GM19351 (cell line): ENCODE data around the gene ZBTB3.
A peak's percentile ranks its signal among the peaks of the same experiment; 100 is the strongest.
"Not testable (repeated sequence)": the region's sequence is repeated elsewhere in the genome, so short reads cannot be mapped to it uniquely, and the experiment has no call there.

Source experiments
- ATAC-seq: cut with Tn5 transposase; IDR thresholded peaks from one replicate; pipeline ENCODE4 v1.9.1; 2021; ENCODE audit warnings: mild to moderate bottlenecking, moderate library complexity; ENCODE audit not compliant: unreplicated experiment

ZBTB3 gene

GRCh38 chr11:62753736-62754603 is at the start of gene ZBTB3:
Gene ZBTB3, minus strand, starts transcription at chr11:62754160. Its CDS starts 496 bp downstream, at chr11:62753664.
- peak; percentile 92 for ATAC-seq

DNA sequence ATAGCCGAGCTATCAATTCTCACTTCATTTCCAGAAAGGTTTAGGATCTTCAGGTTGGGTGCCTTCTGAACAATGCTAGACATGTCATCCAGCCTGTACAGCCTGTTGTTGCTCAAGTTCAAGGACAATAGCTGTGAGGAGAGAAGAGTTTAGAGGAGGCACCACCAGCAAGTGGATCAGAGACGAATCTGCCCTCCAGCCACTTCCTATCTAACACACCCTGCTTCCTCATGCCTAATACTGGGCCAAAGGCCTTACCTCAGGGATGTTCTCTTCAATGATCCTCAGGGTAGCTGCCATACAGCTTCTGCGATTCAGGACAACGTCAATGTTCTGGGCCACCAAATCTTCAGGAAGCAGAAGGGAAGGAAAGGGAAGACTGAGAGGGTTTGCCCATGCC is 47.1 kb upstream of the ZBTB3 start:
- no peak for ATAC-seq

- no peak for ATAC-seq
Observed at GRCh38 chr11:62799486-62799885, 45.5 kb upstream of the ZBTB3 start.

DNA sequence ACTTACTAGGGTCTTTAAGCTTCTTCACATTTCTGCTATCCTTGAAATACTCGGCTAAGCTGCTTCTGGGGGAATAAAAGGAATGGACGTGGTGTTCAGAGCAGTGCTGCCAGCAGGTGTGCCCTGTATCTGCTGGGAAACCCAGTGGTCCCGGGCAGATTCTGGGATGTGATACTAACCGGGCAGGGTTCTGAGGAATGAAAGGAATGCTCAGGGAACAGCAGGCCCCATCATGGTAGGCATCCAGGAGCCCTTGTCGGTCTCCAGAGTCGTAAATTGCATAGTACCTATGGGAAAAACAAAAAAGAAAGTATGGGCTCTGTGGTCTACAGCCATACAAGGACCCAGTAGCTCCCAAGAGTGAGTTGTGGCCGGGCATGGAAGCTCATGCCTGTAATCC is 42.3 kb upstream of the ZBTB3 start:
- ATAC-seq: no peak

DNA sequence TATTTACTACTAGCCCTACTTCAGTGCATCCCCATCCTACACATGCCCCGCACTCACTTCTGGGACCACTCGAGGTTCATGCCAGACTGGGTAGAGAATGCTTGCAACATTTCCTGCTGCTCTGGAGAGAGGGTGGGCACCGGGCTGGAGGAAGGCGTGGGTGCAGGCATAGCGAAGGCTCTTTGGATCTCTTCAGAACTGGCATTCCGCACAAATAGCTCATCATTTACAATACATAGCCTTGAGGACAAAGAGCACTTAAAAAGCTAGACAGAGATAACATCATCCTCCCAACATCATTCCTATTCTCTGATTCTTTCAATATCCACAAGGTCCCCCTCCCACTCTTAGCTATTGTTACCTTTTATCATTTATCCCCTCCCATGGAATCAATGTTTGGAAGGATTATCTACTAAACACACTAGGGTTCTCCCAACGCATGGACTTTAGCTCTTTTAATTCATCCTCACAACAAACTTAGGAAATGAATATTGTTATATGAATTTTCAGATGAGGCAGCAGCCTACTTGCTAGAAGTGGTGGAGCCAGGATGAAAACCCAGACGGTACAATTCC is 40.3 kb upstream of the ZBTB3 start:
- no peak for ATAC-seq

GRCh38 chr11:62792202-62792575 is 38.2 kb upstream of the ZBTB3 start:
- no peak for ATAC-seq

DNA sequence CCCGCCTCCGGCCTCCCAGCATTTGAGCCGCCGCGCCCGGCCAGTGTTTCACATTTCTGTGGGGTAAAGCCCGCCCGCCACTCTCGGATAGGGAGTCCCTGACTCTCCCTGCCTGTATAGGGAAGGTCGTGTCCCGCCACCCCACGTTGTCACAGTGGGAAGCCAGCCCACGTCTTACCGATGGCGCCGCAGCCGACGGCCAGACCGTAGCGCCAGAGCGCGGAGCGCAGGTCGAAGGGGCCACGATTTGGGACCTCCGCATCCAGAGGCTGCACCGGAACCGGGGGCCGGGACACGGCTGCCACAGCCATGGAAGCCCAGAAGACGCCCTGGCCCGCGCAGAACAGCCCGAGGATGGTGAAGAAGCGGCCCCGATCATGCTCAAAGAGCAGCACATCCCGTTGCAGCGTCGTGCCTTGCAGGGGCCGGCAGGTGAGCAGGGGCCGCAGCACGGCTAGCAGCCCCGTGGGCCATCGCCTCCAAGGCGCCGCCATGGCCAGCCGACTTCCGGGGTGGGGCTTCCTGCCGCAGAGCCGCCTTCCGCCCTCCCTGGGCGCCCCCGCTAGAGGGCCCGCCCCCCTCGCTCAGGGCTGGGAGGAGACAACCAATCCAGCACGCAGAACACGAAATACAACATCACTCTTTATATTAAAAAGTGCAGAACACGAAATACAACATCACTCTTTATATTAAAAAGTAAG is 37.7 kb upstream of the ZBTB3 start, which contains the start of gene TMEM223:
Gene TMEM223 (minus strand): TSS at position 506 of the 701 bp plus-strand sequence. CDS start 12 bp downstream, at position 494.
- peak; percentile 74 for ATAC-seq

GRCh38 chr11:62789576-62789975 is 35.6 kb upstream of the ZBTB3 start:
- no peak for ATAC-seq

DNA sequence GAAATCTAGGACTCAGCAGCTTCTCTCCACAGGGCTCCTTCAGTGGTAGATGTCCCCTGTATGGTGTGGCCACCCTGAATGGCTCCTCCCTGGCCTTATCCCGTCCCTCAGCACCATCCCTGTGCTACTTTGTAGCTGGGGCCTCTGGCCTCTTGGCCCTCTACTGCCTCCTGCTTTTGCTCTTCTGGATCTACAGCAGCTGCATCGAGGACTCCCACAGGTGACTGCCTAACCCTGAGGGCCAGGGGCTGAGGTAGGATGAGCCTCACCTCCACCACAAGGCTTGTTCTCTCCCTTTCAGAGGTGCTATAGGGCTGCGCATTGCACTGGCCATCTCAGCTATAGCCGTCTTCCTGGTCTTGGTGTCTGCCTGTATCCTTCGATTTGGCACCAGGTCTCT is 35.0 kb upstream of the ZBTB3 start:
- no peak for ATAC-seq

DNA sequence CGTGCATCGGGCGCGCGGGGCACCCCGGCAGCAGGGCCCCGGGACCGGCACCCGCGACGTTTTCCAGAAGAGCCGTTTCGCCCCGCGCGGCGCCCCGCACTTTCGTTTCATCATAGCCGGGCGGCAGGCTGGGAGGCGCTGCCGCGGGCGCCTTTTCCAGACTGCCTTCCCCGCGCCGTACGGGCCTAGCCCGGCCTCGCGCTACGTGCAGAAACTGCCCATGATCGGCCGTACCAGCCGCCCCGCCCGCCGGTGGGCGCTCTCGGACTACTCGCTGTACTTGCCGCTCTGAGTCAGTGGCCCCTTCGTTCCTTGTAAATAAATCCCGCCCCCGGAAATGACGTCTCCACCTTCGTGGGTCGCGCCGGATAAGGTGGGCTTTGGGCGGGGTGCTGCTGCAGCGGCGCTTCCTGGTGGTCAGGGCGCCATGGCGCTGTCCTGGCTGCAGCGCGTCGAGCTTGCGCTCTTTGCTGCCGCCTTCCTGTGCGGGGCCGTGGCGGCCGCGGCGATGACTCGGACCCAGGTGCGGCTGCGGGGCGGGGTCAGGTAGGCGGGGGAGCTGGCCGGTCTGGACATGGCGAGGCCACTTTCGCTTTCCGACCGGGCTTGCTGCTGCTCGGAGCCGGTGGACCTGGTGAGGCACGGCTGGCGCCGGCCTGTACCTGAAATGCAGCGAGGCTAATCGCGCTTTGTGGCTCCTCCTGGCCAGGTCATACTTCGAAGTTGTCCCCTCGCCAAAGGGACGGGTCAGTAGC is 33.2 kb upstream of the ZBTB3 start, which contains the start of gene TMEM179B:
Gene TMEM179B (plus strand): TSS at position 398 of the 755 bp plus-strand sequence. CDS start 30 bp downstream, at position 428.
- peak; percentile 62 for ATAC-seq

DNA sequence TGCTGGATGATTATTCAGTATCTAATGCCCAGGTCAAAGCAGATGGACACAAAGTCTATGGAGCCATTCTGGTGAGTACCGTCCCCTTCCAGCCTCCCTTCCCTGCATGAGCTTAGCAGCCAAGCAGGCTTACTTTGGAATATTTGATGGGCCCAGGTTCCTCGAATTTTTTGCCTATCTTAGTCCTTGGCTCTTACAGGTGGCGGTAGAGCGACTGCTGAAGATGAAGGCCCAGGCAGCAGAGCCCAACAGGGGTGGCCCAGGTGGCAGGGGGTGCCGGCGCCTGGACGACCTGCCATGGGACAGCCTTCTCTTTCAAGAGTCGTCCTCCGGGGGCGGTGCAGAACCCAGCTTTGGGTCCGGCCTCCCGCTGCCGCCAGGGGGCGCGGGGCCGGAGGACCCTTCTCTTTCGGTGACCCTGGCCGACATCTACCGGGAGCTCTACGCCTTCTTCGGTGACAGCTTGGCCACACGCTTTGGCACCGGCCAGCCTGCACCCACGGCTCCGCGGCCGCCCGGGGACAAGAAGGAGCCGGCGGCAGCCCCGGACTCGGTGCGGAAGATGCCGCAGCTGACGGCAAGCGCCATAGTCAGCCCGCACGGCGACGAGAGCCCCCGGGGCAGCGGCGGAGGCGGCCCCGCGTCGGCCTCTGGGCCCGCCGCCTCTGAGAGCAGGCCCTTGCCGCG is 32.5 kb upstream of the ZBTB3 start:
- ATAC-seq: peak; percentile 75

- ATAC-seq: no peak
Observed at GRCh38 chr11:62782753-62783152, 28.8 kb upstream of the ZBTB3 start.

GRCh38 chr11:62778441-62778840 is 24.5 kb upstream of the ZBTB3 start:
- ATAC-seq: no peak

DNA sequence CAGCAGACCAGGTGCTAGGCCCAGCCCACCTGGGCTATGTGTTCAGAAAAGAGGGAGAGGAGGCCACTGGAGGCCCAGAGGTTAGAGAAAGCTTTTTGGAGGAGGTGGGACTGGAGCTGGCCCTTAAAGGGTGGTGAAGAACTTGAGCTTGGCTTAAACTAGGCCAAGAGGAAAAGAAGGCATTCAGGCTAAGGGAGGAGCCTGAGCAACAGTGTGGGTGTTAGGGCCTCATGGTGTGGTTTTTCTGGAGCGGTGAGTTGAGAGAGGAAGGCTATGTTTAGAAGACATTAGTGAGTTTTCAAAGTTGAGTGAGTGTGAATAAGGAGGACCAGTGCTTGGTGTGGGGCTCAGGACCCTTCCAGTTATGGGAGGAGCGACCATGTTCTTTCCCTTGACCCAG is 23.4 kb upstream of the ZBTB3 start:
- ATAC-seq: no peak

GRCh38 chr11:62775646-62776045 is 21.7 kb upstream of the ZBTB3 start:
- no peak for ATAC-seq

DNA sequence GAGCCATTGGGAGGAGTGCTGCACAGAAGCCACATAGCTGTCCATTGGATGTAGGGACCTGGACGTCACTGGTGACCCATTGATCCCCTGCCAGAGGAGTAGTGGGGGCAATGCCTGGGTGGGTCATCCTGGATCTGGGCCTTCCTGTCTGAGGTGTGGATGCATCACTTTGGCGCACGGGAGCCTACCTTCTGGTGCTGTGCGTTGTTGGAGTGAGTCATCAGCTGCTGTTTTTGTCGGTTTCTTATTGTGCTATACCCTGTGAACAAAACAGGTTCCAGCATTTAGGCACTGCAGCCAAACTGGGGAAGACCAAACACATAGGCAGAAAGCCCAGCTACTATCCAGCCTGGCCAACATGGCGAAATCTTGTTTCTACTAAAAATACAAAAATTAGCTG is 20.4 kb upstream of the ZBTB3 start:
- ATAC-seq: no peak

DNA sequence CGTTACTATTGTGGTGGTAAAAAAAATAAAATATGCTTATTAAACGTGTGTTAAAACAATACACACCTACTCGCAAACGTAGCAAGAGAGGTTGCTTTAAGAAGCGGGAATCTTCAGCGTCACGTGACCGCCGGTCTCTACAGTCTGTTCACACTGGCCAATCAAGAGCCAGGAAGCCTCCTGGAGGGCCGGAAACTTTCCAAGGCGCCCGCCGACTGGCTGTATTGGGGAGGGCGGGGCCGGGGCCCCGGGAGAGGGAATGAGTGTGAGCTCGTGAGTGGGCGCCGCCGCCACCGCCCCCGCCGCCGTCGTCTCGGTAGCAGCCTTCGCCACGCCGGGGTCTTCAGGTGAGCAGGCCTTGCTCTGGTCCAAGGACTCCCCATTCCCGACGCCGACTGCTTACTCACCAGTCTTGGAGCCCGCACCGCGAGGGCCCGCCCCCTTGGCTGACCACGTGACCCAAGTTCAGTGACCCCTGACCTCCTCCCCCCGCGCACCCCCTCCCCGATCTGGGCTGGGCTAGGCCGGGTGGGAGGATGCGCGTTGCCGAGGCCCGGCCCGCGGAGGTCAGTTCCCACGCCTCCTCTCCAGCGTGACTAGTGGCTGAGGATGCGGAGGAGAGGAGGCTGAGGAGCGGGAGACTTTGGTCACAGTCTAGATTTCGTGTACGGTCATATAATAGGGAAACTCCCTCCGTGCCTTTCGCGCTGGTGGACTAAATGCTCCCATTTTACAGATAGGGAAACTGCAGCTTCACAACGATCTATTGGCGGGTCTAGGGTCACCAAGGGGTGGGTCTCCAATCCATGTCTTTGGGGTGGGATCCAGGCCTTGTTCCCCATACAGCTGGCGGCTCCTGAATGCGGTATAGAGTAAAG is 17.4 kb upstream of the ZBTB3 start, which contains the start of gene TAF6L:
Gene TAF6L (plus strand): TSS at position 253 of the 878 bp plus-strand sequence. CDS start 4,388 bp downstream, outside the sequence.
- peak; percentile 80 for ATAC-seq

DNA sequence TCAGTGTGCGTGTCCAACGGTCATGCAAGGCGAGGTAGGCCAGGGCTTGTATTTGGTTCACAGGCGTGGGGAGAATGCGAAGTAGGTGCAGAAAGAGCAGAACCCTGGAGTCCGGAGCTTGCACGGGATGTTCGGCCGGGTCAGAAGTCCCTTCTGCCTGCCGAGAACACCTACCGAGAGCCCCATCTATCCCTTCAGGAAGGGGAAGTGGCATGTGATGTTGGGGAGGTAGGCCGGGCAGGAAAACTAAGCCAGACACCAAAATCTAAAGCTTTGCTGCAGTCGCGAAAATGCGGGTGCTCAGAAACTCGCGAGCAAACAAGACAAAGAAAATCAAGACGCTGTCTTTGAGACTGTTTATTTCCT is 16.8 kb upstream of the ZBTB3 start:
- ATAC-seq: no peak

DNA sequence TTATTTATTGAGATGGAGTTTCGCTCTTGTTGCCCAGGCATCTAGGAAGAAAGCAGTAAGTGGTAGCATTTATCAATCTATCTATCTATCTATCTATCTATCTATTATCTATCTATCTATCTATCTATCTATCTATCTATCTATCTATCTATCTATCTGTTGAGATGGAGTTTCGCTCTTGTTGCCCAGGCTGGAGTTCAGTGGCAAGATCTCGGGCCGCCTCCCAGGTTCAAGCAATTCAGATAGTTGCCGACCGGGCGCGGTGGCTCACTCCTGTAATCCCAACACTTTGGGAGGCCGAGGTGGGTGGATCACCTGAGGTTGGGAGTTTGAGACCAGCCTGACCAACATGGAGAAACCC is 6.9 kb upstream of the ZBTB3 start:
- not testable (repeated sequence) for ATAC-seq
